Natural killer cell (primary cell): ENCODE results near the gene FBL. TPM values are rescaled to one million over a fixed set of nuclear protein-coding genes. Genes with fewer than 3 reads are reported as not detected.

Experiments used
- total RNA-seq, 4 donors: library from RNA; stranded (reverse); fragments of 120-200 nt in 1 of 4; gene quantifications; one replicate each; pipeline versions ENCODE4 v1.2.3 to v1.2.4, GENCODE V29; 2013 to 2022

The FBL gene
- total RNA-seq, 3 donors from 2014 or later (not counting 1 experiment from before 2014, with no cell fraction given), result 181 to 213 (median 201) TPM

Other genes with a start within 250 kb of the FBL start
- not detected for gene LGALS13, start 243.9 kb downstream of the FBL start, total RNA-seq
- not detected for gene LGALS16, start 190.5 kb downstream of the FBL start, total RNA-seq
- not detected for gene LGALS14, start 141.9 kb downstream of the FBL start, total RNA-seq
- 100 to 1,000 TPM in 1 of 3 donors, 10 to 100 TPM in 1, not detected in 1; 11.2 to 487 TPM for gene CLC, start 108.3 kb downstream of the FBL start, total RNA-seq
- not detected for gene LEUTX, start 67.5 kb downstream of the FBL start, total RNA-seq
- 10 to 100 TPM; 27.5 to 54.2 (median 43.8) TPM for gene DYRK1B, start 12.2 kb downstream of the FBL start, total RNA-seq
- 10 to 100 TPM; 10.6 to 25.1 (median 17.3) TPM for gene FCGBP, start 88.3 kb upstream of the FBL start, total RNA-seq
- gene PSMC4, start 124.8 kb upstream of the FBL start, total RNA-seq, result 100 to 1,000 TPM in 2 of 3 donors, 10 to 100 TPM in 1; 84.9 to 116 (median 101) TPM
- gene ZNF546, start 150.7 kb upstream of the FBL start, total RNA-seq, result 1 to 10 TPM; 3.3 to 4.0 (median 3.8) TPM
- 10 to 100 TPM; 14.1 to 19.2 (median 17.2) TPM for gene ZNF780B, start 209.9 kb upstream of the FBL start, total RNA-seq
- 10 to 100 TPM; 15.1 to 17.0 (median 16.0) TPM for gene ZNF780A, start 244.6 kb upstream of the FBL start, total RNA-seq